Measurements from ENCODE around the gene TLK2.
A peak's percentile ranks its signal among the peaks of the same experiment; 100 is the strongest.

TLK2 gene

DNA sequence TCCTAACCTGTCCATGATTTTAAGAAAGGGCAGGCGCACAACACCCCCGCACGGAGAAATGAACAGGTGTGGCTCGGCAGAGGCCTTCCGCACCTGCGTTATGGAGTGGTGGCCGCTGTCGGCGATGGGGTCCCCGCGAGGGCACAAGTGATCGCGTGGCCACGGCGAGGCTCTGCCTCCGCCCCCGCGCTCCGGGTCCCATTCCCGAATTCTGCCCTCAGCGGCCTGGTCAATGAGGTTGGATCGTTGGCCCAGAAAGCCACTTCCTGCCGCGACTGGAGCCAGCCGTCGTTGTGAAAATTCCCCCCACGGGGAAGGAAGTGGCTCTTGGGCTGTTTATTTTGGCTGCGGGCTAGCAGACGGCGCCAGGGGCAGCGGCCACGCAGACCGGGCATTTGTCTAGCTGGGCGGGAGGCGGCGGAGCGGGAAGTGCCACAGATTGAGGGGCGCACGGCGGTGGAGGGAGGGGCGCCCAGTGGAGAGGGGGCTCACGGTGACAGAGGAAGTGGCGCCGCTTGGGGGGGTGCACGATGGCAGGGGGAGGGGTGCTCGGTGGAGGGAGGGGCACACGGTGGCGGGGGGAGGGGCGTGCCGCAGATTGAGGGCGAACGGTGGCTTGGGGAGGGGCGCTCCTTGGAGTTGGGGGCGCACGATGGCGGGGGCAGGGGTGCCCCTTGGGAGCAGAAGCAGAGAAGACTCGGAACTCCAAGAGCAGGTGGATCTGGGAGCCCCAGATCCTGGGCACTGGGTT lies 173.8 kb downstream of the TLK2 start:
- H3K4ac ChIP-seq (ENCODE audit: low read depth, low read length): peak overlapping the region; percentile 94
- peaks cover 2% of the 10 kb centered on the region for H3K79me2 ChIP-seq (ENCODE audit: control insufficient read depth, insufficient read depth, low read length)
- WGBS (ENCODE audit: extremely low coverage, insufficient coverage, low lambda C conversion rate): no CpG with 5 or more reads among the region's 57 CpGs
- peak overlapping the region; percentile 69 for H2AK5ac ChIP-seq (ENCODE audit: low read length)
- peak overlapping the region; percentile 95 for H3K18ac ChIP-seq (ENCODE audit: low read length)
- peak overlapping the region; percentile 99 for H3K27ac ChIP-seq (ENCODE audit: low read depth, low read length)
- peak; percentile 88 for DNase-seq
- peak overlapping the region; percentile 17 for H2BK120ac ChIP-seq (ENCODE audit: low read depth, low read length)
- peak overlapping the region; percentile 78 for H4K8ac ChIP-seq (ENCODE audit: low read depth, low read length)
- peak overlapping the region; percentile 69 for H2BK5ac ChIP-seq (ENCODE audit: low read length)
- H4K5ac ChIP-seq (ENCODE audit: low read length): no peak overlapping the region
- H3K79me1 ChIP-seq (ENCODE audit: low read length): peaks cover 8% of the 10 kb centered on the region
- H3K9ac ChIP-seq (ENCODE audit: low read length): peak overlapping the region; percentile 82
- H3K23ac ChIP-seq (ENCODE audit: low read length): peak overlapping the region; percentile 81
- peaks cover 9% of the 10 kb centered on the region for H3K4me1 ChIP-seq (ENCODE audit: control insufficient read depth, low read depth, low read length)
- H3K4me3 ChIP-seq (ENCODE audit: low read length): peak overlapping the region; percentile 27
- H3K36me3 ChIP-seq (ENCODE audit: control insufficient read depth, insufficient read depth, low read length): peaks cover 1% of the 10 kb centered on the region
- H3K56ac ChIP-seq (ENCODE audit: low read length): peak overlapping the region; percentile 84
- no peaks in the 10 kb centered on the region for H3K27me3 ChIP-seq (ENCODE audit: insufficient read depth, low read length, poor library complexity)
- H2BK15ac ChIP-seq (replicated peaks; ENCODE audit: low read depth): peak overlapping the region; percentile 15
- peak overlapping the region; percentile 73 for H3K4me2 ChIP-seq (ENCODE audit: low read length)

GRCh38 chr17:62653002-62653825 lies 174.6 kb downstream of the TLK2 start:
- peak overlapping the region; percentile 94 for H3K4ac ChIP-seq (ENCODE audit: low read depth, low read length)
- WGBS (ENCODE audit: extremely low coverage, insufficient coverage, low lambda C conversion rate): no CpG with 5 or more reads among the region's 30 CpGs

GRCh38 chr17:62653826-62654761 lies 175.5 kb downstream of the TLK2 start:
- Histone ChIP-seq H3K79me2 (ENCODE audit: control insufficient read depth, insufficient read depth, low read length) (peaks cover 2% of the 10 kb centered on the region), H3K23ac (ENCODE audit: low read length) (no peak overlapping the region), H4K5ac (ENCODE audit: low read length) (no peak overlapping the region), H2BK5ac (ENCODE audit: low read length) (peak overlapping the region; percentile 56), H2BK120ac (ENCODE audit: low read depth, low read length) (no peak overlapping the region), H3K36me3 (ENCODE audit: control insufficient read depth, insufficient read depth, low read length) (peaks cover 1% of the 10 kb centered on the region), H3K4me2 (ENCODE audit: low read length) (no peak overlapping the region), H2AK5ac (ENCODE audit: low read length) (no peak overlapping the region), H3K4ac (ENCODE audit: low read depth, low read length) (peak overlapping the region; percentile 21), H3K4me1 (ENCODE audit: control insufficient read depth, low read depth, low read length) (peaks cover 9% of the 10 kb centered on the region), H3K79me1 (ENCODE audit: low read length) (peaks cover 6% of the 10 kb centered on the region), H3K56ac (ENCODE audit: low read length) (peak overlapping the region; percentile 85), H3K4me3 (ENCODE audit: low read length) (no peak overlapping the region), H2BK15ac (replicated peaks; ENCODE audit: low read depth) (no peak overlapping the region), H3K27me3 (ENCODE audit: insufficient read depth, low read length, poor library complexity) (no peaks in the 10 kb centered on the region), H3K27ac (ENCODE audit: low read depth, low read length) (peak overlapping the region; percentile 65), H3K9ac (ENCODE audit: low read length) (peak overlapping the region; percentile 11), H4K8ac (ENCODE audit: low read depth, low read length) (no peak overlapping the region), H3K18ac (ENCODE audit: low read length) (peak overlapping the region; percentile 6)
- peak; percentile 71 for DNase-seq
- no CpG with 5 or more reads among the region's 19 CpGs for WGBS (ENCODE audit: extremely low coverage, insufficient coverage, low lambda C conversion rate)

More at GRCh38 chr17:62653002-62653825, 174.6 kb downstream of the TLK2 start:
- H3K27ac ChIP-seq (ENCODE audit: low read depth, low read length): peak overlapping the region; percentile 99
- peaks cover 6% of the 10 kb centered on the region for H3K79me1 ChIP-seq (ENCODE audit: low read length)
- peak overlapping the region; percentile 20 for H3K23ac ChIP-seq (ENCODE audit: low read length)
- peak; percentile 99 for DNase-seq
- peak overlapping the region; percentile 27 for H3K4me3 ChIP-seq (ENCODE audit: low read length)
- H2AK5ac ChIP-seq (ENCODE audit: low read length): peak overlapping the region; percentile 69
- peak overlapping the region; percentile 15 for H2BK15ac ChIP-seq (replicated peaks; ENCODE audit: low read depth)
- no peaks in the 10 kb centered on the region for H3K27me3 ChIP-seq (ENCODE audit: insufficient read depth, low read length, poor library complexity)
- peak overlapping the region; percentile 85 for H3K56ac ChIP-seq (ENCODE audit: low read length)
- peak overlapping the region; percentile 69 for H2BK5ac ChIP-seq (ENCODE audit: low read length)
- H2BK120ac ChIP-seq (ENCODE audit: low read depth, low read length): peak overlapping the region; percentile 17
- H4K5ac ChIP-seq (ENCODE audit: low read length): no peak overlapping the region
- peak overlapping the region; percentile 82 for H3K9ac ChIP-seq (ENCODE audit: low read length)
- H3K79me2 ChIP-seq (ENCODE audit: control insufficient read depth, insufficient read depth, low read length): peaks cover 2% of the 10 kb centered on the region
- peak overlapping the region; percentile 95 for H3K18ac ChIP-seq (ENCODE audit: low read length)
- peaks cover 9% of the 10 kb centered on the region for H3K4me1 ChIP-seq (ENCODE audit: control insufficient read depth, low read depth, low read length)
- peak overlapping the region; percentile 73 for H3K4me2 ChIP-seq (ENCODE audit: low read length)
- peak overlapping the region; percentile 78 for H4K8ac ChIP-seq (ENCODE audit: low read depth, low read length)
- H3K36me3 ChIP-seq (ENCODE audit: control insufficient read depth, insufficient read depth, low read length): peaks cover 1% of the 10 kb centered on the region

DNA sequence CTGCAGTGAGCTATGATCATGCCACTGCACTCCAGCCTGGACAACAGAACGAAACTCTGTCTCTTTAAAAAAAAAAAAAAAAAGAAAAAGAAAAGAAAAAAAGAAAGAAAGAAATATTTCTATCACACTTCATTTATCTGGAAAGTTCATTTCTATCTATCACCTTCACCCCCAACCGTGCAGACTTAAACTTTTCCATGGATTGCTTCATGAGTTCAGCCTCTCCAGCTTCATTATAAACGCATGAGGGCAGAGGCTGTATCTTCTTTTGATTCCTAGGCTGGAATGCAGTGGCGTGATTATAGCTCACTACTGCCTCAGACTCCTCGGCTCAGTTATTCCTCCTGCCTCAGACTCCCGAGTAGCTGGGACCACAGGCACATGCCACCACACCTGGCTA lies 177.0 kb downstream of the TLK2 start:
- Histone ChIP-seq H4K8ac (ENCODE audit: low read depth, low read length) (no peak overlapping the region), H3K4me1 (ENCODE audit: control insufficient read depth, low read depth, low read length) (peaks cover 9% of the 10 kb centered on the region), H3K18ac (ENCODE audit: low read length) (no peak overlapping the region), H3K4me3 (ENCODE audit: low read length) (no peak overlapping the region), H3K56ac (ENCODE audit: low read length) (no peak overlapping the region), H3K23ac (ENCODE audit: low read length) (no peak overlapping the region), H3K79me1 (ENCODE audit: low read length) (peaks cover 4% of the 10 kb centered on the region), H3K27me3 (ENCODE audit: insufficient read depth, low read length, poor library complexity) (no peaks in the 10 kb centered on the region), H3K4me2 (ENCODE audit: low read length) (no peak overlapping the region), H2AK5ac (ENCODE audit: low read length) (no peak overlapping the region), H4K5ac (ENCODE audit: low read length) (no peak overlapping the region), H3K4ac (ENCODE audit: low read depth, low read length) (no peak overlapping the region), H3K36me3 (ENCODE audit: control insufficient read depth, insufficient read depth, low read length) (peaks cover 1% of the 10 kb centered on the region), H2BK120ac (ENCODE audit: low read depth, low read length) (no peak overlapping the region), H3K79me2 (ENCODE audit: control insufficient read depth, insufficient read depth, low read length) (no peaks in the 10 kb centered on the region), H2BK5ac (ENCODE audit: low read length) (no peak overlapping the region), H3K9ac (ENCODE audit: low read length) (no peak overlapping the region), H3K27ac (ENCODE audit: low read depth, low read length) (no peak overlapping the region), H2BK15ac (replicated peaks; ENCODE audit: low read depth) (no peak overlapping the region)
- DNase-seq: no peak
- no CpG with 5 or more reads among the region's 6 CpGs for WGBS (ENCODE audit: extremely low coverage, insufficient coverage, low lambda C conversion rate)

DNA sequence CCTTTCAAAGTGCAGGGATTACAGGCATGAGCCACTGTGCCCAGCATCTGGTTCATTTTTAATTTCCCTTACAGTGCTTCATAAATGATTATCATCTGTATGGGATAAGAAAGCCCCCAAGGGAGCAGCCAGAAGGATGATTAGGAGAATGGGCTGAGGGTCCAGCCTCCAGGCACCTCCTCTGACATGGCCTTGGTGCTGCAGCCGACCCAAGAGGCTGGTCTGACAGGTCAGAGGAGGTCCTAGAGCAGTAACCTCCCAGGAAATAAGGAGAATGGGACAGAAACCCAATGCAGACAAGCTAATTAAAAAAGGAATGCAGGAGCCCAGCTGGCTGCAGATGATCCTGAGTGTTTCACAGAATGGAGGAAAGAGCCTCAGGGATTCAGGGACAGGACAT lies 177.8 kb downstream of the TLK2 start:
- Histone ChIP-seq H3K4me1 (ENCODE audit: control insufficient read depth, low read depth, low read length) (peaks cover 9% of the 10 kb centered on the region), H3K4me2 (ENCODE audit: low read length) (no peak overlapping the region), H2BK5ac (ENCODE audit: low read length) (no peak overlapping the region), H3K79me1 (ENCODE audit: low read length) (peaks cover 4% of the 10 kb centered on the region), H3K4me3 (ENCODE audit: low read length) (no peak overlapping the region), H3K4ac (ENCODE audit: low read depth, low read length) (no peak overlapping the region), H3K36me3 (ENCODE audit: control insufficient read depth, insufficient read depth, low read length) (peaks cover 1% of the 10 kb centered on the region), H3K27me3 (ENCODE audit: insufficient read depth, low read length, poor library complexity) (no peaks in the 10 kb centered on the region), H3K18ac (ENCODE audit: low read length) (no peak overlapping the region), H2AK5ac (ENCODE audit: low read length) (no peak overlapping the region), H3K23ac (ENCODE audit: low read length) (no peak overlapping the region), H3K27ac (ENCODE audit: low read depth, low read length) (no peak overlapping the region), H2BK15ac (replicated peaks; ENCODE audit: low read depth) (no peak overlapping the region), H4K5ac (ENCODE audit: low read length) (no peak overlapping the region), H3K9ac (ENCODE audit: low read length) (no peak overlapping the region), H4K8ac (ENCODE audit: low read depth, low read length) (no peak overlapping the region), H2BK120ac (ENCODE audit: low read depth, low read length) (no peak overlapping the region), H3K56ac (ENCODE audit: low read length) (no peak overlapping the region), H3K79me2 (ENCODE audit: control insufficient read depth, insufficient read depth, low read length) (no peaks in the 10 kb centered on the region)
- no CpG with 5 or more reads among the region's 1 CpG for WGBS (ENCODE audit: extremely low coverage, insufficient coverage, low lambda C conversion rate)
- DNase-seq: peak; percentile 49

Measured in mesendoderm (in vitro differentiated cells).